ENCODE results near the gene DDT. TPM values are rescaled to one million over a fixed set of nuclear protein-coding genes. Genes with fewer than 3 reads are reported as not detected.
"Not testable (repeated sequence)": the region's sequence is repeated elsewhere in the genome, so short reads cannot be mapped to it uniquely, and the experiment has no call there.

The DDT gene
- 24.9 TPM for total RNA-seq

- FAIRE-seq: peak; percentile 91
- not testable (repeated sequence) for DNase-seq (ENCODE audit: low spot score in 2 of 2)
Observed at GRCh38 chr22:23974345-23974744, at the start of gene DDT. Gene DDT, minus strand, starts transcription at chr22:23974441. Its CDS starts 27 bp downstream, at chr22:23974414.

GRCh38 chr22:24023204-24023789 lies 49.1 kb upstream of the DDT start:
- FAIRE-seq (no peak), DNase-seq (ENCODE audit: low spot score in 2 of 2) (no peak)

GRCh38 chr22:24021304-24021703 lies 47.1 kb upstream of the DDT start:
- FAIRE-seq: no peak

GRCh38 chr22:24016156-24016555 lies 41.9 kb upstream of the DDT start:
- DNase-seq (ENCODE audit: low spot score in 2 of 2) (no peak), FAIRE-seq (no peak)

More at GRCh38 chr22:24021304-24021703, 47.1 kb upstream of the DDT start:
- no peak for DNase-seq (ENCODE audit: low spot score in 2 of 2)

GRCh38 chr22:24011735-24012068 lies 37.5 kb upstream of the DDT start:
- peak in 1 of 2 donors; percentile 16 for DNase-seq (ENCODE audit: low spot score in 2 of 2)
- no peak for FAIRE-seq

GRCh38 chr22:24010018-24010391 lies 35.8 kb upstream of the DDT start:
- no peak for FAIRE-seq
- no peak for DNase-seq (ENCODE audit: low spot score in 2 of 2)

GRCh38 chr22:24009227-24010017 lies 35.2 kb upstream of the DDT start:
- no peak for DNase-seq (ENCODE audit: low spot score in 2 of 2)
- FAIRE-seq: no peak

- no peak for FAIRE-seq
- no peak for DNase-seq (ENCODE audit: low spot score in 2 of 2)
Observed at GRCh38 chr22:24008381-24009226, 34.4 kb upstream of the DDT start.

GRCh38 chr22:24008022-24008283 lies 33.7 kb upstream of the DDT start:
- no peak for DNase-seq (ENCODE audit: low spot score in 2 of 2)
- no peak for FAIRE-seq

GRCh38 chr22:24007253-24008021 lies 33.2 kb upstream of the DDT start:
- FAIRE-seq (no peak), DNase-seq (ENCODE audit: low spot score in 2 of 2) (no peak)

GRCh38 chr22:24006914-24007214 lies 32.6 kb upstream of the DDT start:
- DNase-seq (ENCODE audit: low spot score in 2 of 2) (peak in 1 of 2 donors; percentile 25), FAIRE-seq (no peak)

- FAIRE-seq (no peak), DNase-seq (ENCODE audit: low spot score in 2 of 2) (no peak)
Observed at GRCh38 chr22:24006207-24006913, 32.1 kb upstream of the DDT start.

- DNase-seq (ENCODE audit: low spot score in 2 of 2) (peak; percentile 33 to 45), FAIRE-seq (no peak)
Observed at GRCh38 chr22:24005201-24005600, 31.0 kb upstream of the DDT start, which contains the start of gene GSTT4. Gene GSTT4, minus strand, starts transcription at chr22:24005453. Its CDS starts 97 bp downstream, at chr22:24005356.

- FAIRE-seq: no peak
- no peak for DNase-seq (ENCODE audit: low spot score in 2 of 2)
Observed at GRCh38 chr22:24003887-24004286, 29.6 kb upstream of the DDT start.

- DNase-seq (ENCODE audit: low spot score in 2 of 2): no peak
- no peak for FAIRE-seq
Observed at GRCh38 chr22:24002851-24003250, 28.6 kb upstream of the DDT start.

GRCh38 chr22:24002272-24002671 lies 28.0 kb upstream of the DDT start:
- no peak for FAIRE-seq
- no peak for DNase-seq (ENCODE audit: low spot score in 2 of 2)

GRCh38 chr22:24001314-24001713 lies 27.1 kb upstream of the DDT start:
- no peak for FAIRE-seq
- no peak for DNase-seq (ENCODE audit: low spot score in 2 of 2)

GRCh38 chr22:23999779-24000178 lies 25.5 kb upstream of the DDT start:
- not testable (repeated sequence) for DNase-seq (ENCODE audit: low spot score in 2 of 2); FAIRE-seq

- FAIRE-seq: no peak
- DNase-seq (ENCODE audit: low spot score in 2 of 2): no peak
Observed at GRCh38 chr22:23997092-23997491, 22.9 kb upstream of the DDT start.

GRCh38 chr22:23993581-23994177 lies 19.4 kb upstream of the DDT start:
- not testable (repeated sequence) for FAIRE-seq

More at GRCh38 chr22:23993581-23994177, 19.4 kb upstream of the DDT start:
- DNase-seq (ENCODE audit: low spot score in 2 of 2): not testable (repeated sequence)
